Choroid plexus epithelial cell (primary cell): ENCODE measurements around the gene LHFPL2.

Experiments used
- DNase-seq: peaks from one replicate; pipeline ENCODE4 v3.0.0-alpha.2; 2010; ENCODE audit warnings: low read depth
- H3K4me3 ChIP-seq: 2 replicates; pipeline ENCODE4 v1.5.1; 2011; ENCODE audit warnings: low read depth, mild to moderate bottlenecking, control low read depth, low read length, moderate library complexity
- CTCF ChIP-seq: conservative IDR thresholded peaks from 2 replicates; pipeline ENCODE4 v1.5.1; 2011; ENCODE audit warnings: low read depth, mild to moderate bottlenecking, control low read depth, inconsistent platforms, low read length, moderate library complexity

The LHFPL2 gene

GRCh38 chr5:78634229-78634628, 14.3 kb downstream of the LHFPL2 start:
- DNase-seq, result no peak
- TF ChIP-seq CTCF, result no peak
- no peak overlapping the region for H3K4me3 ChIP-seq

GRCh38 chr5:78633700-78634099, 14.9 kb downstream of the LHFPL2 start:
- TF ChIP-seq CTCF, result no peak
- no peak overlapping the region for H3K4me3 ChIP-seq
- peak; percentile 70 for DNase-seq

GRCh38 chr5:78632467-78632866, 16.1 kb downstream of the LHFPL2 start:
- no peak overlapping the region for H3K4me3 ChIP-seq
- no peak for DNase-seq
- no peak for TF ChIP-seq CTCF

- no peak for DNase-seq
- H3K4me3 ChIP-seq, result no peak overlapping the region
- no peak for TF ChIP-seq CTCF
Observed at GRCh38 chr5:78631931-78632330, 16.6 kb downstream of the LHFPL2 start.

GRCh38 chr5:78630047-78630446, 18.5 kb downstream of the LHFPL2 start:
- TF ChIP-seq CTCF, result no peak
- no peak overlapping the region for H3K4me3 ChIP-seq
- no peak for DNase-seq

- H3K4me3 ChIP-seq, result no peak overlapping the region
- no peak for TF ChIP-seq CTCF
- no peak for DNase-seq
Observed at GRCh38 chr5:78629624-78630023, 18.9 kb downstream of the LHFPL2 start.

- H3K4me3 ChIP-seq, result no peak overlapping the region
- TF ChIP-seq CTCF, result no peak
- peak; percentile 57 for DNase-seq
Observed at GRCh38 chr5:78628270-78628992, 20.1 kb downstream of the LHFPL2 start.
